ENCODE results near the gene PSMD12. TPM values are rescaled to one million over a fixed set of nuclear protein-coding genes. Genes with fewer than 3 reads are reported as not detected.

PSMD12 gene
- total and polyA plus RNA-seq, 2 donors from 2014 or later = 26.0 to 46.0 TPM

DNA sequence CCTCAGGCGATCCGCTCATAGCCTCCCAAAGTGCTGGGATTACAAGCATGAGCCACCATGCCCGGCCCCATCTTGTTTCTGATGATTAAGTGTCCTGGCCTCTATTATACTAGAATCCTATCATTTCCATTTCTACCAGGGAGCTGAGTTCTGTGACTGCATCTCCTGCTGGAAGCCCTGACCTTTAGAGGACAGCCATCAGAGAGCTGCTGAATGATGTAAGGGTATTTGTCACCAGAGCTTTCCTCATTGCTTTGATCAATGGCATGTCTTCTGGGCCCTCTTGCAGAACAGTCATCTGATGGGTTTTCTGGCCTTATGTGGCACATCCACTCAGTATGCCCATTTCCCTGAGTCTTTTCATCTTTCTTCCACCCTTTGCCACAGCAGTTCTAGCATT, 39.9 kb downstream of the PSMD12 start:
- TF ChIP-seq, protein P1, sequence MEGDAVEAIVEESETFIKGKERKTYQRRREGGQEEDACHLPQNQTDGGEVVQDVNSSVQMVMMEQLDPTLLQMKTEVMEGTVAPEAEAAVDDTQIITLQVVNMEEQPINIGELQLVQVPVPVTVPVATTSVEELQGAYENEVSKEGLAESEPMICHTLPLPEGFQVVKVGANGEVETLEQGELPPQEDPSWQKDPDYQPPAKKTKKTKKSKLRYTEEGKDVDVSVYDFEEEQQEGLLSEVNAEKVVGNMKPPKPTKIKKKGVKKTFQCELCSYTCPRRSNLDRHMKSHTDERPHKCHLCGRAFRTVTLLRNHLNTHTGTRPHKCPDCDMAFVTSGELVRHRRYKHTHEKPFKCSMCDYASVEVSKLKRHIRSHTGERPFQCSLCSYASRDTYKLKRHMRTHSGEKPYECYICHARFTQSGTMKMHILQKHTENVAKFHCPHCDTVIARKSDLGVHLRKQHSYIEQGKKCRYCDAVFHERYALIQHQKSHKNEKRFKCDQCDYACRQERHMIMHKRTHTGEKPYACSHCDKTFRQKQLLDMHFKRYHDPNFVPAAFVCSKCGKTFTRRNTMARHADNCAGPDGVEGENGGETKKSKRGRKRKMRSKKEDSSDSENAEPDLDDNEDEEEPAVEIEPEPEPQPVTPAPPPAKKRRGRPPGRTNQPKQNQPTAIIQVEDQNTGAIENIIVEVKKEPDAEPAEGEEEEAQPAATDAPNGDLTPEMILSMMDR (IDR thresholded peaks at IDR 0.05; ENCODE audit: borderline replicate concordance, extremely low read depth, insufficient read depth) = no peak
- no peaks in the 10 kb centered on the region for H3K4me1 ChIP-seq (ENCODE audit: control insufficient read depth in 2 of 3, insufficient read depth in 2 of 3, low read depth in 1 of 3, low read length in 3 of 3)
- no peaks in the 10 kb centered on the region for H3K36me3 ChIP-seq (ENCODE audit: control insufficient read depth in 2 of 3, insufficient read depth in 3 of 3, low read length in 3 of 3)
- no peak overlapping the region for H3K27ac ChIP-seq (ENCODE audit: low read depth in 2 of 2, low read length in 2 of 2)
- no peak overlapping the region for H3K9ac ChIP-seq (ENCODE audit: low read length in 3 of 3)
- FAIRE-seq (no peak), DNase-seq (no peak)
- no peak overlapping the region for H3K4me3 ChIP-seq (ENCODE audit: low read length in 3 of 3)
- no peaks in the 10 kb centered on the region for H3K27me3 ChIP-seq (ENCODE audit: control insufficient read depth, insufficient read depth, low read length)
- H3K9me3 ChIP-seq (ENCODE audit: control insufficient read depth in 2 of 3, insufficient read depth in 1 of 3, low read length in 3 of 3) = peaks cover 0 to 3% (median 0%) of the 10 kb centered on the region in 3 donors
- intact Hi-C loops (cut with DNase I) = no loop called here

DNA sequence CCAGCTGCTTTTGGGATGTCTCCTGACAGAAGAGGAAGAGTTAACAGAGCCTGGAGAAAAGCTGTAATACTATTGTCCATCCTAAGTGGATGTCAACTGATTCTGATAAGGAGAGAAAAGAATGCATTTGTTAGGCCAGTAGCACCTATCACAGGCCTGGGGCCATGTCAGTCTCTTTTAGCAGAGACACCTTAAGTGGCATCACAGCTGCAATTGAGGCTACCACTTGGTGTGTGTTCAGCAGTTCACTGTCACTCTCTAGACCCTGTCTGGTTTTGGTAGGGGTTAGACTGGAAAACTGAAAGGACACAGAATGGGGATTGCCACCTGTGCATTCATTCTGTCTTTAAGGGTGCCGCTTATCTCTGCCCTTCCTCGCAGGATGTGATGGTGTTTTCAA, 42.0 kb downstream of the PSMD12 start:
- Histone ChIP-seq H3K9me3 (ENCODE audit: control insufficient read depth in 2 of 3, insufficient read depth in 1 of 3, low read length in 3 of 3) (peaks cover 0 to 3% (median 0%) of the 10 kb centered on the region in 3 donors), H3K4me1 (ENCODE audit: control insufficient read depth in 2 of 3, insufficient read depth in 2 of 3, low read depth in 1 of 3, low read length in 3 of 3) (no peaks in the 10 kb centered on the region), H3K27ac (ENCODE audit: low read depth in 2 of 2, low read length in 2 of 2) (no peak overlapping the region), H3K4me3 (ENCODE audit: low read length in 3 of 3) (no peak overlapping the region), H3K9ac (ENCODE audit: low read length in 3 of 3) (no peak overlapping the region), H3K27me3 (ENCODE audit: control insufficient read depth, insufficient read depth, low read length) (no peaks in the 10 kb centered on the region), H3K36me3 (ENCODE audit: control insufficient read depth in 2 of 3, insufficient read depth in 3 of 3, low read length in 3 of 3) (no peaks in the 10 kb centered on the region)
- FAIRE-seq = no peak
- no peak for DNase-seq
- intact Hi-C loops (cut with DNase I) = no loop called here
- TF ChIP-seq, protein P1 (IDR thresholded peaks at IDR 0.05; ENCODE audit: borderline replicate concordance, extremely low read depth, insufficient read depth) = no peak

DNA sequence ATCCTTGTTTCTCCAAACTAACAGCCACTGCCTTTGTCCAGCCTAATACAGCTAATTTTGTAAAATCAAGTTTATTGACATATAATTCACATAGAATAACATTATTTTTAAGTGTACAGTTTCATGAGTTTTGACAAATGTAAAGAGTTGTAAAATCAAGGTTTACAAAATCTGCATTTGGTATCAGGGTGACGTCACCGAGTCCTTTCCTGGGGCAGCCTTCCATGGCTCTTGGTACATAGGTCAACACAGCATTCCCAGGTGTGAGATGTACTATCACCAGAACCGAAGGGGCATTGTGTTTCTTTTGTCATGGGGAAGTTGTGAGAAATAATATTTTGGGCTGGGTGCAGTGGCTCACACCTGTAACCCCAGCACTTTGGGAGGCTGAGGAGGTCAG, 42.9 kb downstream of the PSMD12 start:
- Histone ChIP-seq H3K4me3 (ENCODE audit: low read length in 3 of 3) (no peak overlapping the region), H3K27ac (ENCODE audit: low read depth in 2 of 2, low read length in 2 of 2) (no peak overlapping the region), H3K9me3 (ENCODE audit: control insufficient read depth in 2 of 3, insufficient read depth in 1 of 3, low read length in 3 of 3) (peaks cover 0 to 3% (median 0%) of the 10 kb centered on the region in 3 donors), H3K36me3 (ENCODE audit: control insufficient read depth in 2 of 3, insufficient read depth in 3 of 3, low read length in 3 of 3) (no peaks in the 10 kb centered on the region), H3K4me1 (ENCODE audit: control insufficient read depth in 2 of 3, insufficient read depth in 2 of 3, low read depth in 1 of 3, low read length in 3 of 3) (no peaks in the 10 kb centered on the region), H3K27me3 (ENCODE audit: control insufficient read depth, insufficient read depth, low read length) (no peaks in the 10 kb centered on the region), H3K9ac (ENCODE audit: low read length in 3 of 3) (no peak overlapping the region)
- FAIRE-seq (no peak), DNase-seq (no peak)
- TF ChIP-seq, protein P1 (IDR thresholded peaks at IDR 0.05; ENCODE audit: borderline replicate concordance, extremely low read depth, insufficient read depth) = no peak
- intact Hi-C loops (cut with DNase I) = no loop called here
